HL-60 (cell line): ENCODE results near the gene FOCAD.
A peak's percentile ranks its signal among the peaks of the same experiment; 100 is the strongest.

ENCODE experiments used
- DNase-seq, 2 experiments: peaks; one replicate each; pipeline ENCODE4 v3.0.0-alpha.2; 2010 to 2020; ENCODE audit warnings: low read depth in 1 of 2, low spot score in 1 of 2
- H3K27ac ChIP-seq: fragments of 250-450 bp; sonication (Bioruptor Pico); replicated peaks from 2 replicates; pipeline ENCODE4 v1.5.1; 2020; ENCODE audit warnings: mild to moderate bottlenecking, moderate library complexity
- H3K27me3 ChIP-seq: fragments of 250-450 bp; sonication (Bioruptor Pico); 2 replicates; pipeline ENCODE4 v1.5.1; 2021; ENCODE audit warnings: mild to moderate bottlenecking, moderate library complexity; ENCODE audit not compliant: insufficient read depth, poor library complexity, severe bottlenecking
- H3K4me3 ChIP-seq: replicated peaks from 2 replicates; pipeline ENCODE4 v1.5.1; 2011; ENCODE audit warnings: mild to moderate bottlenecking, control low read depth, low read length; ENCODE audit not compliant: insufficient read depth
- CTCF ChIP-seq: IDR thresholded peaks from one replicate; pipeline ENCODE4 v1.5.1; 2011; ENCODE audit warnings: low read length, control low read depth, inconsistent platforms; ENCODE audit not compliant: insufficient read depth
- GABPA ChIP-seq: IDR thresholded peaks from 2 replicates; pipeline ENCODE4 v1.6.1; 2012; ENCODE audit warnings: low read depth
- POLR2AphosphoS5 ChIP-seq: IDR thresholded peaks from 2 replicates; pipeline ENCODE4 v1.6.1; 2012; ENCODE audit warnings: low read depth
- SPI1 ChIP-seq: IDR thresholded peaks from 2 replicates; pipeline ENCODE4 v1.6.1; 2012; ENCODE audit warnings: low read depth, mild to moderate bottlenecking, borderline replicate concordance
- TF ChIP-seq, protein P1 (sequence below): IDR thresholded peaks from 2 replicates; pipeline ENCODE4 v1.6.1; 2012; ENCODE audit warnings: low read depth; ENCODE audit not compliant: insufficient replicate concordance

FOCAD gene

GRCh38 chr9:20870115-20870514 is 186.1 kb downstream of the FOCAD start:
- H3K4me3 ChIP-seq: no peak overlapping the region
- DNase-seq: no peak
- no peak overlapping the region for H3K27ac ChIP-seq
- H3K27me3 ChIP-seq: no peaks in the 10 kb centered on the region
- TF ChIP-seq POLR2AphosphoS5: no peak
- no peak for TF ChIP-seq GABPA
- TF ChIP-seq, protein P1, sequence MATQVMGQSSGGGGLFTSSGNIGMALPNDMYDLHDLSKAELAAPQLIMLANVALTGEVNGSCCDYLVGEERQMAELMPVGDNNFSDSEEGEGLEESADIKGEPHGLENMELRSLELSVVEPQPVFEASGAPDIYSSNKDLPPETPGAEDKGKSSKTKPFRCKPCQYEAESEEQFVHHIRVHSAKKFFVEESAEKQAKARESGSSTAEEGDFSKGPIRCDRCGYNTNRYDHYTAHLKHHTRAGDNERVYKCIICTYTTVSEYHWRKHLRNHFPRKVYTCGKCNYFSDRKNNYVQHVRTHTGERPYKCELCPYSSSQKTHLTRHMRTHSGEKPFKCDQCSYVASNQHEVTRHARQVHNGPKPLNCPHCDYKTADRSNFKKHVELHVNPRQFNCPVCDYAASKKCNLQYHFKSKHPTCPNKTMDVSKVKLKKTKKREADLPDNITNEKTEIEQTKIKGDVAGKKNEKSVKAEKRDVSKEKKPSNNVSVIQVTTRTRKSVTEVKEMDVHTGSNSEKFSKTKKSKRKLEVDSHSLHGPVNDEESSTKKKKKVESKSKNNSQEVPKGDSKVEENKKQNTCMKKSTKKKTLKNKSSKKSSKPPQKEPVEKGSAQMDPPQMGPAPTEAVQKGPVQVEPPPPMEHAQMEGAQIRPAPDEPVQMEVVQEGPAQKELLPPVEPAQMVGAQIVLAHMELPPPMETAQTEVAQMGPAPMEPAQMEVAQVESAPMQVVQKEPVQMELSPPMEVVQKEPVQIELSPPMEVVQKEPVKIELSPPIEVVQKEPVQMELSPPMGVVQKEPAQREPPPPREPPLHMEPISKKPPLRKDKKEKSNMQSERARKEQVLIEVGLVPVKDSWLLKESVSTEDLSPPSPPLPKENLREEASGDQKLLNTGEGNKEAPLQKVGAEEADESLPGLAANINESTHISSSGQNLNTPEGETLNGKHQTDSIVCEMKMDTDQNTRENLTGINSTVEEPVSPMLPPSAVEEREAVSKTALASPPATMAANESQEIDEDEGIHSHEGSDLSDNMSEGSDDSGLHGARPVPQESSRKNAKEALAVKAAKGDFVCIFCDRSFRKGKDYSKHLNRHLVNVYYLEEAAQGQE: no peak
- no peak for TF ChIP-seq SPI1
- no peak for TF ChIP-seq CTCF

DNA sequence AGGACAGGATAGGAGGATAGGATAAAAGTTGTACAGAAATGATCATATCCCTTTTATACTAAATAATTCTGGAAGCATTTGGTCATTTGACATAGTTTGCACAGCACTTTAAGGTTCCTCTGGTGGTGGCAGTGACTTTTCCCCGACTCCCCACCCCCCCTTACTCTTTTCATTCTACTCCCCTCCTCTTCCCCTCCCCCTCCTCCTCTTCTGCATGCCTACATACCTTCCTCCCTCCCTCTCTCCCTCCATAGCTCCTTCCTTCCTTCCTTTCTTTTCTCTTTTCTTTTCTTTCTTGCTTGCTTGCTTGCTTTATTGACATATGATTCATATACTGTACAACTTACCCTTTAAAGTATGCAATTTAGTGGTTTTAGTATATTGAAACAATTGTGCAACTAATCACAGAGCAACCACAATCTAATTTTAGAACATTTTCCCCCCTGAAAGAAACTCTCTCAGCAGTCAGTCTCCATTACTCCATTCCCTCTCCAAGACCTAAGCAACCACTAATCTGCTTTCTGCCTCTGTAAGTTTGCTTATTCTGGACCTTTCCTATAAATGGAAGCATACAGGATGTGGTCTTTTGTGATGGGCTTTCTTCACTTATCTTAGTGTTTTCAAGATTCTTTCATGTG is 188.4 kb downstream of the FOCAD start:
- H3K27me3 ChIP-seq: no peaks in the 10 kb centered on the region
- no peak overlapping the region for H3K27ac ChIP-seq
- peak in 1 of 2 experiments; percentile 6 for DNase-seq
- no peak overlapping the region for H3K4me3 ChIP-seq
- TF ChIP-seq, protein P1: no peak
- TF ChIP-seq POLR2AphosphoS5: no peak
- TF ChIP-seq SPI1: no peak
- no peak for TF ChIP-seq GABPA
- TF ChIP-seq CTCF: no peak

GRCh38 chr9:20873240-20873865 is 189.3 kb downstream of the FOCAD start:
- TF ChIP-seq, protein P1: no peak
- TF ChIP-seq CTCF (no peak), POLR2AphosphoS5 (no peak), GABPA (no peak)
- no peak for DNase-seq
- H3K27ac ChIP-seq: no peak overlapping the region
- H3K27me3 ChIP-seq: no peaks in the 10 kb centered on the region
- no peak overlapping the region for H3K4me3 ChIP-seq
